H1 (cell line): ENCODE data around the gene ABCA2. TPM values are rescaled to one million over a fixed set of nuclear protein-coding genes. Genes with fewer than 3 reads are reported as not detected.

Source experiments
- CTCF ChIA-PET: fragments of 300-600 bp; sonication (Branson Sonifier 250); formaldehyde crosslinking; loops from one replicate; lab custom pipeline; 2021; ENCODE audit not compliant: partially characterized antibody; lab: Charles Lee
- POLR2A ChIA-PET: fragments of 300-600 bp; sonication (Branson Sonifier 250); formaldehyde crosslinking; loops from one replicate; lab custom pipeline; 2021; ENCODE audit warnings: inconsistent platforms; ENCODE audit not compliant: partially characterized antibody; lab: Charles Lee
- DNase-seq, 2 experiments: peaks; one replicate each; pipeline versions ENCODE4 v3.0.0 to v3.0.0-alpha.2; 2010 to 2022; ENCODE audit warnings: low spot score in 2 of 2, low read depth in 1 of 2, mixed read lengths in 1 of 2
- FAIRE-seq: peaks from 2 replicates; lab custom pipeline; 2011; peaks lifted over from hg19 to GRCh38; lab: Jason Lieb, UNC
- H2AFZ ChIP-seq: 2 replicates; pipeline ENCODE4 v1.8.1; 2012; ENCODE audit warnings: low read length, inconsistent platforms
- H2AK5ac ChIP-seq: 2 replicates; pipeline ENCODE4 v1.6.1; 2013; ENCODE audit warnings: low read depth, low read length
- H2BK120ac ChIP-seq: replicated peaks from 2 replicates; pipeline ENCODE3; 2013; ENCODE audit warnings: low read depth, low read length, inconsistent platforms
- H2BK12ac ChIP-seq: 2 replicates; pipeline ENCODE4 v1.6.1; 2013; ENCODE audit warnings: low read depth, low read length
- H2BK15ac ChIP-seq: 2 replicates; pipeline ENCODE4 v1.6.1; 2013; ENCODE audit warnings: low read length
- H2BK20ac ChIP-seq: 2 replicates; pipeline ENCODE4 v1.6.1; 2013; ENCODE audit warnings: low read length
- H2BK5ac ChIP-seq: 2 replicates; pipeline ENCODE4 v1.6.1; 2013; ENCODE audit warnings: low read depth, low read length
- H3K14ac ChIP-seq: 2 replicates; pipeline ENCODE4 v1.6.1; 2013; ENCODE audit warnings: inconsistent platforms; ENCODE audit not compliant: insufficient read length
- H3K18ac ChIP-seq: 2 replicates; pipeline ENCODE4 v1.6.1; 2013; ENCODE audit warnings: low read length; ENCODE audit errors: extremely low read depth
- H3K23ac ChIP-seq: 2 replicates; pipeline ENCODE4 v1.6.1; 2013; ENCODE audit warnings: inconsistent platforms; ENCODE audit not compliant: insufficient read length
- H3K23me2 ChIP-seq: 2 replicates; pipeline ENCODE4 v1.6.1; 2013; ENCODE audit warnings: low read depth, low read length
- H3K27ac ChIP-seq: 2 replicates; pipeline ENCODE4 v1.6.1; 2011; ENCODE audit warnings: low read depth, low read length, inconsistent platforms
- H3K27me3 ChIP-seq, 4 experiments: replicated peaks in 1 of 4; 1 replicate in 1 of 4; 2 replicates in 3 of 4; pipeline versions ENCODE4 v1.6.1 to v1.8.1; 2011 to 2013; ENCODE audit warnings: low read length in 3 of 4, mild to moderate bottlenecking in 3 of 4, inconsistent platforms in 2 of 4, mixed read lengths in 2 of 4, moderate library complexity in 1 of 4; ENCODE audit not compliant: control insufficient read depth in 3 of 4, insufficient read depth in 3 of 4; ENCODE audit errors: extremely low read depth in 1 of 4
- H3K36me3 ChIP-seq, 4 experiments: 2 replicates each; pipeline versions ENCODE4 v1.6.1 to v1.8.1; 2011 to 2013; ENCODE audit warnings: mild to moderate bottlenecking in 4 of 4, low read length in 3 of 4, moderate library complexity in 2 of 4, control low read depth in 1 of 4, inconsistent platforms in 1 of 4; ENCODE audit not compliant: insufficient read depth in 4 of 4, control insufficient read depth in 2 of 4
- H3K4ac ChIP-seq: replicated peaks from 2 replicates; pipeline ENCODE3; 2013; ENCODE audit warnings: low read length, low read depth, mixed read lengths, inconsistent platforms; ENCODE audit not compliant: insufficient read length
- H3K4me1 ChIP-seq, 4 experiments: replicated peaks in 1 of 4; 1 replicate in 1 of 4; 2 replicates in 3 of 4; pipeline versions ENCODE4 v1.6.1 to v1.8.1; 2011 to 2013; ENCODE audit warnings: low read length in 3 of 4, inconsistent platforms in 2 of 4, mixed read lengths in 1 of 4; ENCODE audit not compliant: insufficient read depth in 4 of 4, control insufficient read depth in 3 of 4
- H3K4me2 ChIP-seq, 2 experiments: 2 replicates each; pipeline versions ENCODE4 v1.6.1 to v1.8.1; 2011 to 2013; ENCODE audit warnings: low read depth in 2 of 2, low read length in 2 of 2, control low read depth in 1 of 2, inconsistent platforms in 1 of 2, mild to moderate bottlenecking in 1 of 2; ENCODE audit not compliant: insufficient read depth in 1 of 2
- H3K4me3 ChIP-seq, 4 experiments: fragments of 200-600, 300-600 bp in 1 of 4; sonication (generic), shearing (Covaris generic), sonication (Bioruptor Twin) in 1 of 4; 2 replicates each; pipeline versions ENCODE4 v1.5.1 to v1.8.1; 2011 to 2016; ENCODE audit warnings: low read length in 4 of 4, low read depth in 3 of 4, control low read depth in 2 of 4, inconsistent platforms in 2 of 4, mild to moderate bottlenecking in 2 of 4, mixed read lengths in 1 of 4, moderate library complexity in 1 of 4; ENCODE audit not compliant: insufficient read depth in 2 of 4; ENCODE audit errors: extremely low read depth in 1 of 4
- H3K56ac ChIP-seq: replicated peaks from 2 replicates; pipeline ENCODE3; 2013; ENCODE audit warnings: low read depth, mild to moderate bottlenecking, mixed read lengths, low read length, inconsistent platforms; ENCODE audit not compliant: insufficient read length
- H3K79me1 ChIP-seq: 2 replicates; pipeline ENCODE4 v1.6.1; 2013; ENCODE audit warnings: low read depth, low read length, control low read depth
- H3K79me2 ChIP-seq, 2 experiments: 2 replicates each; pipeline versions ENCODE4 v1.6.1 to v1.8.1; 2012 to 2013; ENCODE audit warnings: low read length in 2 of 2, mild to moderate bottlenecking in 2 of 2, inconsistent platforms in 1 of 2; ENCODE audit not compliant: insufficient read depth in 2 of 2, control insufficient read depth in 1 of 2
- H3K9ac ChIP-seq, 4 experiments: replicated peaks in 1 of 4; 1 replicate in 1 of 4; 2 replicates in 3 of 4; pipeline versions ENCODE4 v1.6.1 to v1.8.1; 2011 to 2013; ENCODE audit warnings: low read depth in 3 of 4, low read length in 3 of 4, control low read depth in 2 of 4, mild to moderate bottlenecking in 2 of 4, moderate library complexity in 2 of 4, inconsistent platforms in 1 of 4; ENCODE audit errors: extremely low read depth in 1 of 4
- H3K9me3 ChIP-seq, 2 experiments: 2 replicates each; pipeline versions ENCODE4 v1.6.1 to v1.8.1; 2012 to 2013; ENCODE audit warnings: mild to moderate bottlenecking in 2 of 2, moderate library complexity in 2 of 2, control low read depth in 1 of 2, inconsistent platforms in 1 of 2, low read depth in 1 of 2, low read length in 1 of 2, mixed read lengths in 1 of 2; ENCODE audit not compliant: insufficient read depth in 2 of 2
- H4K20me1 ChIP-seq, 2 experiments: replicated peaks in 1 of 2; 2 replicates each; pipeline versions ENCODE3 to v1.8.1; 2011 to 2013; ENCODE audit warnings: inconsistent platforms in 2 of 2, low read length in 2 of 2, mild to moderate bottlenecking in 1 of 2; ENCODE audit not compliant: insufficient read depth in 2 of 2, control insufficient read depth in 1 of 2
- H4K5ac ChIP-seq: 2 replicates; pipeline ENCODE4 v1.6.1; 2013; ENCODE audit warnings: low read length, low read depth, mixed read lengths, inconsistent platforms; ENCODE audit not compliant: insufficient read length
- H4K8ac ChIP-seq: 2 replicates; pipeline ENCODE4 v1.8.0; 2013; ENCODE audit warnings: mild to moderate bottlenecking, moderate library complexity, low read length, inconsistent platforms; ENCODE audit not compliant: insufficient read depth; ENCODE audit errors: extremely low read depth
- H4K91ac ChIP-seq: replicated peaks from 2 replicates; pipeline ENCODE3; 2013; ENCODE audit warnings: low read length, mixed read lengths, inconsistent platforms; ENCODE audit not compliant: insufficient read length
- EZH2 ChIP-seq: fragments of 200-600 bp; sonication (generic); IDR thresholded peaks from 2 replicates; pipeline ENCODE4 v1.7.1; 2012; ENCODE audit warnings: low read depth, mild to moderate bottlenecking, moderate library complexity, low read length, inconsistent platforms; ENCODE audit not compliant: severe bottlenecking
- WGBS, 2 experiments: shearing (Covaris generic) in 1 of 2; methylation state at CpG; one replicate each; pipeline versions ENCODE4 v1.1.6 to v1.1.7; 2013 to 2015; ENCODE audit warnings: low lambda C conversion rate in 2 of 2, mixed read lengths in 2 of 2, inconsistent platforms in 1 of 2, low coverage in 1 of 2, missing lambda C conversion rate in 1 of 2; ENCODE audit not compliant: insufficient replicate concordance in 2 of 2, insufficient coverage in 1 of 2, insufficient read length in 1 of 2; ENCODE audit errors: extremely low coverage in 1 of 2, missing lambda C conversion rate in 1 of 2; 5-methylcytosine and 5-hydroxymethylcytosine counted together
- polyA plus RNA-seq, 7 experiments: library from polyadenylated mRNA; depleted of rRNA in 3 of 7; stranded (reverse) in 5 of 7; unstranded in 2 of 7; fragments of >200 nt in 5 of 7; fragments of 200-250 nt in 2 of 7; gene quantifications; 1 replicate in 5 of 7; 2 replicates in 1 of 7; 4 replicates in 1 of 7; pipeline versions ENCODE4 v1.2.1 to v1.2.3, GENCODE V29; 2011 to 2013; ENCODE audit warnings: missing spikeins in 2 of 7, mixed read lengths in 2 of 7
- total RNA-seq: library from RNA; stranded (reverse); fragmentation: NEBNext Ultra II Directional; extraction: Animal tissue kit (Norgen Biotek cat#: 25700); gene quantifications from 2 replicates; pipeline ENCODE4 v1.2.1, GENCODE V29; 2021

ABCA2 gene
- total and polyA plus RNA-seq, 2 of the 8 experiments (the other 6 are each of a cell fraction or from before 2014, with no cell fraction given), result 12.5 to 14.3 TPM

GRCh38 chr9:136964833-136965422 lies 63.1 kb downstream of the ABCA2 start:
- no peaks in the 10 kb centered on the region; the same call in 1 of the 2 replicates for H3K79me1 ChIP-seq
- no peak overlapping the region for H3K4me2 ChIP-seq
- no peak overlapping the region for H3K56ac ChIP-seq
- no peak overlapping the region for H2BK120ac ChIP-seq
- no peak overlapping the region for H2BK20ac ChIP-seq
- H3K36me3 ChIP-seq, result no peaks in the 10 kb centered on the region
- H3K9me3 ChIP-seq, result no peaks in the 10 kb centered on the region
- no peak overlapping the region for H3K9ac ChIP-seq
- H2BK15ac ChIP-seq, result peak overlapping the region; percentile 61; the same call in 1 of the 2 replicates
- H3K18ac ChIP-seq, result no peak overlapping the region
- H2BK12ac ChIP-seq, result 0 out of 2 replicates have a peak overlapping the region, but pooled peaks have one; percentile 50
- no peak overlapping the region for H2BK5ac ChIP-seq
- WGBS, 2 experiments, result 93% methylated on average over 18 of the region's 26 CpGs; no CpG with 5 or more reads in 1 of the 2 experiments
- H3K4ac ChIP-seq, result no peak overlapping the region
- H3K14ac ChIP-seq, result no peak overlapping the region
- peak overlapping the region; percentile 65 for H4K91ac ChIP-seq
- H4K20me1 ChIP-seq, result no peaks in the 10 kb centered on the region
- H3K23me2 ChIP-seq, result no peaks in the 10 kb centered on the region
- H3K4me1 ChIP-seq, result peaks cover 0 to 7% (median 5%) of the 10 kb centered on the region in 4 experiments; a peak in 4 of 7 replicates
- H3K4me3 ChIP-seq, result no peak overlapping the region
- no peak overlapping the region for H4K5ac ChIP-seq
- no peaks in the 10 kb centered on the region for H3K27me3 ChIP-seq
- H3K27ac ChIP-seq, result no peak overlapping the region
- CTCF ChIA-PET, result interaction anchor here (0.8 to 9.4 kb wide), 8 partner anchors 10 to 99 kb away, joined by 3 to 38 read pairs (median 4); partner anchors contain the start of gene LCN12
- no peaks in the 10 kb centered on the region for H3K79me2 ChIP-seq
- no peak for TF ChIP-seq EZH2
- POLR2A ChIA-PET, result interaction anchor here (1.9 to 2.4 kb wide), 2 partner anchors 10 to 14 kb away, joined by 5 to 10 read pairs; no protein-coding TSS in a partner anchor
- H3K23ac ChIP-seq, result no peak overlapping the region
- no peak overlapping the region for H2AK5ac ChIP-seq
- no peak overlapping the region for H4K8ac ChIP-seq
- no peak for FAIRE-seq
- H2AFZ ChIP-seq, result no peak overlapping the region
- no peak for DNase-seq
